Measurements from ENCODE around the gene UFSP2.

UFSP2 gene

GRCh38 chr4:185425647-185426352 lies at the start of gene UFSP2:
TSS of gene UFSP2 (minus strand) at chr4:185425964. CDS start at chr4:185425868, 96 bp downstream.
- peak; percentile 83 for DNase-seq

GRCh38 chr4:185473247-185473646 lies 47.5 kb upstream of the UFSP2 start:
- no peak for DNase-seq

- DNase-seq, result no peak
Measured at GRCh38 chr4:185472103-185472542, 46.4 kb upstream of the UFSP2 start.

GRCh38 chr4:185471235-185472102 lies 45.7 kb upstream of the UFSP2 start, which contains the start of gene CCDC110:
TSS of gene CCDC110 (minus strand) at chr4:185471733. CDS start at chr4:185471683, 50 bp downstream.
- peak; percentile 85 for DNase-seq

GRCh38 chr4:185470501-185471195 lies 44.9 kb upstream of the UFSP2 start:
- no peak for DNase-seq

GRCh38 chr4:185469580-185470154 lies 43.9 kb upstream of the UFSP2 start:
- no peak for DNase-seq

- DNase-seq, result no peak
Measured at GRCh38 chr4:185468999-185469398, 43.2 kb upstream of the UFSP2 start.

GRCh38 chr4:185467991-185468390 lies 42.2 kb upstream of the UFSP2 start:
- no peak for DNase-seq

- DNase-seq, result no peak
Measured at GRCh38 chr4:185467101-185467500, 41.3 kb upstream of the UFSP2 start.

- DNase-seq, result no peak
Measured at GRCh38 chr4:185465707-185466106, 39.9 kb upstream of the UFSP2 start.

- no peak for DNase-seq
Measured at GRCh38 chr4:185464887-185465286, 39.1 kb upstream of the UFSP2 start.

- no peak for DNase-seq
Measured at GRCh38 chr4:185464183-185464582, 38.4 kb upstream of the UFSP2 start.

- no peak for DNase-seq
Measured at GRCh38 chr4:185463541-185463940, 37.8 kb upstream of the UFSP2 start.

GRCh38 chr4:185461565-185461964 lies 35.8 kb upstream of the UFSP2 start:
- no peak for DNase-seq

GRCh38 chr4:185457136-185457535 lies 31.4 kb upstream of the UFSP2 start:
- DNase-seq, result no peak

- no peak for DNase-seq
Measured at GRCh38 chr4:185456131-185456530, 30.4 kb upstream of the UFSP2 start.

GRCh38 chr4:185445209-185445608 lies 19.4 kb upstream of the UFSP2 start:
- no peak for DNase-seq

- no peak for DNase-seq
Measured at GRCh38 chr4:185441479-185441878, 15.7 kb upstream of the UFSP2 start.

- no peak for DNase-seq
Measured at GRCh38 chr4:185437809-185438208, 12.0 kb upstream of the UFSP2 start.

GRCh38 chr4:185435466-185435865 lies 9.7 kb upstream of the UFSP2 start:
- no peak for DNase-seq

- DNase-seq, result no peak
Measured at GRCh38 chr4:185429660-185430059, 3.9 kb upstream of the UFSP2 start.

- no peak for DNase-seq
Measured at GRCh38 chr4:185426960-185427688, 1.4 kb upstream of the UFSP2 start.
